Measurements from ENCODE around the gene ANKS6.

ANKS6 gene

GRCh38 chr9:98818764-98819163 lies 22.4 kb upstream of the ANKS6 start:
- no peak overlapping the region for H3K4me3 ChIP-seq (ENCODE audit: low read depth, low read length)
- TF ChIP-seq CTCF (IDR thresholded peaks at IDR 0.05; ENCODE audit: low read depth, low read length): no peak

- H3K4me3 ChIP-seq (ENCODE audit: low read depth, low read length): no peak overlapping the region
- TF ChIP-seq CTCF (IDR thresholded peaks at IDR 0.05; ENCODE audit: low read depth, low read length): no peak
These were observed 19.1 kb upstream of the ANKS6 start for GRCh38 chr9:98815391-98815951.

- TF ChIP-seq CTCF (IDR thresholded peaks at IDR 0.05; ENCODE audit: low read depth, low read length): no peak
- H3K4me3 ChIP-seq (ENCODE audit: low read depth, low read length): no peak overlapping the region
These were observed 14.8 kb upstream of the ANKS6 start for GRCh38 chr9:98811051-98811650.

DNA sequence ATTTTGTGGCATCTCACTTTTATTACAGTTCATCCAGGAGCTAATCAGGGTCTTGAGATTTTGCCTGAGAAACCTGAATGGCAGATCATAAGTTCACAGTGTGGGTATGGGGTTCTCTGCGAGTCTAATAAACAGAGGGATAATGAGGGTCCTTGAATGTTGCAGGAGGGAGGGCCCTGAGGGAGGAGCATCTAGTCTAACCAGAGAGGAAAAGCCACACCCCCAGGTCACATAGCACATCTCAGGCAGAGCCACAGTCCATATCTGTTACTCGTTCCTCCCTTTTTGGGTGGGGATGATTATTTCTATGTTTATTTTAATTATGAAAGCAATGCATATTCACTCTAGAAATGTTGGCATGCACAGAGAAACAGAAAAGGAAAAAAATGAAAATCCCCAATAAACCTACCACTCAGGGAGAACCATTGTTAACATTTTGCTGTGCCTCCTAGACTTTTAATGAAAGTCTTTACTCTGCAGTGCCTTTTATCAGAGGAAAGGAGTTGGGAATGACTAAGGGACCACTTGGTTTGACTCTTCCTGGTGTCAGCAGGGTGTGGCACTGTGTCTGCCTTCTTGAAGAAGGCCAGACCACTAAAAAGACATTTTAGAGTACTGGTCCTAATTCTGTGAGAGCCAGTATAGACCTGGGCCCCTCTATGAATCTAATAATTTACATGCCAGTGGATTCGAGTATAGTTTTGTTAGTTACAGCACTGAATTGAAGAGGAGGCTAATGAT lies 13.9 kb upstream of the ANKS6 start:
- no peak overlapping the region for H3K4me3 ChIP-seq (ENCODE audit: low read depth, low read length)
- TF ChIP-seq CTCF (IDR thresholded peaks at IDR 0.05; ENCODE audit: low read depth, low read length): no peak

DNA sequence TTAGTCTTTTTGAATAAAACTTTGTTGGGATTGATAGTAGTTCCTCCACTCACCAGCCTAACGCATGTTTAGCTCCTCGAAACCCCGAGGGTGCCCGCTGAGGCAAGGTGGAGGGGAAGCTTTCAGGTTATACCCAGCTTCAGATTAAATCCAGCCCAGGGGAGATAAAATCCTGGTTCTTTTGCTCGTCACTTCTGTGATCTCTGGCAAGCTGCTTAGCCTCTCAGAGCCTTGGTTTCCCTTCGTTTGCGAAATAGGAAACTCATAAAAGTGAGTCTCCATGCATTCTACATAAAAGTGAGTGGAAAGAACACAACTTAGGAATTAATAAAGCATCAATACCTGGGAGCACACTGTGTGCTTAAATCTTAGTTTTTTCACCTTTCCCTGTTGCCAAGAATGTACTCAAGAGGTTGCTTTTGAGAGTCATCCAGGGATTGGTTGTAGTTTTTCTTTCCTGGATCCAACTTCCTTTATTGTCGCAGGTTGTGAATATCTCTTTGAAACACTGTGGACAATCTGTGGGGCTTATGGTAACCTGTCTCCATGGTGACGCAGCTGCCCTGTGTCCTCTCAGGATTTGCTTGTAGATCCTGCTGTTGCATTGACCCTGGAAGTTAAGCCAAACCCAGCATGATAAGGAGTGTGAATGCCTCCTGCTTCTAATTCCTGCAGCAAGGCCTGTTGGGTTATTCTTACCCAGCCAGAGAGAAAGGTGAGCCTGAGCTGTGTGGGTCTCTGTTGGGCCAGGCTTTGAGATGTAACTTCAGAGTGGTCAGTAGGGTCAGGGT lies 13.2 kb upstream of the ANKS6 start:
- TF ChIP-seq CTCF (IDR thresholded peaks at IDR 0.05; ENCODE audit: low read depth, low read length): no peak
- no peak overlapping the region for H3K4me3 ChIP-seq (ENCODE audit: low read depth, low read length)

GRCh38 chr9:98808875-98809274 lies 12.5 kb upstream of the ANKS6 start:
- H3K4me3 ChIP-seq (ENCODE audit: low read depth, low read length): no peak overlapping the region

More at GRCh38 chr9:98808875-98809274, 12.5 kb upstream of the ANKS6 start:
- TF ChIP-seq CTCF (IDR thresholded peaks at IDR 0.05; ENCODE audit: low read depth, low read length): no peak
